Measurements from ENCODE around the gene DPYD.

- TF ChIP-seq NFIC (IDR thresholded peaks at IDR 0.05; ENCODE audit: borderline replicate concordance) = no peak
- TF ChIP-seq CTCF (IDR thresholded peaks at IDR 0.05) = no peak
- TF ChIP-seq EP300 (IDR thresholded peaks at IDR 0.05; ENCODE audit: borderline replicate concordance in 1 of 2, low read depth in 1 of 2, low read length in 1 of 2) = no peak
- TF ChIP-seq RXRA (IDR thresholded peaks at IDR 0.05; ENCODE audit: borderline replicate concordance, low read depth) = no peak
Observed at GRCh38 chr1:97634758-97635157, 286.1 kb downstream of the DPYD start.
